Measurements from ENCODE around the gene CCDC33.

CCDC33 gene

GRCh38 chr15:74332011-74332410 is 95.9 kb downstream of the CCDC33 start:
- TF ChIP-seq ZNF565 (CRISPR knock-in tag; conservative IDR thresholded peaks at IDR 0.05; ENCODE audit: low read depth) (no peak), ZFP30 (CRISPR knock-in tag; IDR thresholded peaks at IDR 0.05) (no peak), PPARA (CRISPR knock-in tag; IDR thresholded peaks at IDR 0.05; ENCODE audit: borderline replicate concordance) (no peak), ISL1 (CRISPR knock-in tag; IDR thresholded peaks at IDR 0.05) (no peak), OSR1 (CRISPR knock-in tag; IDR thresholded peaks at IDR 0.05) (no peak), TCF4 (CRISPR knock-in tag; IDR thresholded peaks at IDR 0.05; ENCODE audit: borderline replicate concordance) (no peak), CREB5 (CRISPR knock-in tag; IDR thresholded peaks at IDR 0.05; ENCODE audit: low read depth) (no peak), POU6F1 (CRISPR knock-in tag; IDR thresholded peaks at IDR 0.05; ENCODE audit: borderline replicate concordance, low read depth) (no peak), ZFP3 (CRISPR knock-in tag; IDR thresholded peaks at IDR 0.05) (no peak), TSHZ2 (CRISPR knock-in tag; IDR thresholded peaks at IDR 0.05) (no peak), ZNF8 (CRISPR knock-in tag; IDR thresholded peaks at IDR 0.05) (no peak), GLIS3 (CRISPR knock-in tag; IDR thresholded peaks at IDR 0.05) (no peak)
- ATAC-seq, result no peak

GRCh38 chr15:74332611-74333010 is 96.5 kb downstream of the CCDC33 start:
- no peak for TF ChIP-seq GLIS3 (CRISPR knock-in tag; IDR thresholded peaks at IDR 0.05)
- TF ChIP-seq ZNF8 (CRISPR knock-in tag; IDR thresholded peaks at IDR 0.05), result no peak
- TF ChIP-seq POU6F1 (CRISPR knock-in tag; IDR thresholded peaks at IDR 0.05; ENCODE audit: borderline replicate concordance, low read depth), result no peak
- no peak for TF ChIP-seq ZNF70 (CRISPR knock-in tag; IDR thresholded peaks at IDR 0.05)
- no peak for TF ChIP-seq CSRNP3 (CRISPR knock-in tag; IDR thresholded peaks at IDR 0.05)
- TF ChIP-seq OSR1 (CRISPR knock-in tag; IDR thresholded peaks at IDR 0.05), result no peak
- TF ChIP-seq ARNTL (CRISPR knock-in tag; IDR thresholded peaks at IDR 0.05; ENCODE audit: borderline replicate concordance, low read depth), result no peak
- no peak for TF ChIP-seq TCF4 (CRISPR knock-in tag; IDR thresholded peaks at IDR 0.05; ENCODE audit: borderline replicate concordance)
- no peak for TF ChIP-seq ZFP30 (CRISPR knock-in tag; IDR thresholded peaks at IDR 0.05)
- TF ChIP-seq ZFP3 (CRISPR knock-in tag; IDR thresholded peaks at IDR 0.05), result no peak
- no peak for TF ChIP-seq CSDC2 (CRISPR knock-in tag; IDR thresholded peaks at IDR 0.05)
- no peak for TF ChIP-seq PPARA (CRISPR knock-in tag; IDR thresholded peaks at IDR 0.05; ENCODE audit: borderline replicate concordance)
- no peak for TF ChIP-seq PATZ1 (CRISPR knock-in tag; IDR thresholded peaks at IDR 0.05; ENCODE audit: borderline replicate concordance)
- no peak for TF ChIP-seq CREB5 (CRISPR knock-in tag; IDR thresholded peaks at IDR 0.05; ENCODE audit: low read depth)
- TF ChIP-seq ISL1 (CRISPR knock-in tag; IDR thresholded peaks at IDR 0.05), result no peak
- TF ChIP-seq SNAI2 (CRISPR knock-in tag; IDR thresholded peaks at IDR 0.05), result no peak
- TF ChIP-seq ESRRG (CRISPR knock-in tag; IDR thresholded peaks at IDR 0.05), result no peak
- TF ChIP-seq ZNF565 (CRISPR knock-in tag; conservative IDR thresholded peaks at IDR 0.05; ENCODE audit: low read depth), result no peak
- TF ChIP-seq TOX (CRISPR knock-in tag; IDR thresholded peaks at IDR 0.05; ENCODE audit: borderline replicate concordance), result no peak
- no peak for TF ChIP-seq BACH2 (CRISPR knock-in tag; IDR thresholded peaks at IDR 0.05; ENCODE audit: borderline replicate concordance)
- ATAC-seq, result no peak

All from SK-N-SH treated with all-trans-retinoic acid at 6 μM for 48 hours (cell line).